Dedifferentiated amniotic fluid mesenchymal stem cell (primary cell): ENCODE measurements around the gene JAG2.

Source experiments
- DNase-seq: peaks from one replicate; pipeline ENCODE4 v3.0.0-alpha.2; 2016; ENCODE audit errors: extremely low spot score

JAG2 gene

DNA sequence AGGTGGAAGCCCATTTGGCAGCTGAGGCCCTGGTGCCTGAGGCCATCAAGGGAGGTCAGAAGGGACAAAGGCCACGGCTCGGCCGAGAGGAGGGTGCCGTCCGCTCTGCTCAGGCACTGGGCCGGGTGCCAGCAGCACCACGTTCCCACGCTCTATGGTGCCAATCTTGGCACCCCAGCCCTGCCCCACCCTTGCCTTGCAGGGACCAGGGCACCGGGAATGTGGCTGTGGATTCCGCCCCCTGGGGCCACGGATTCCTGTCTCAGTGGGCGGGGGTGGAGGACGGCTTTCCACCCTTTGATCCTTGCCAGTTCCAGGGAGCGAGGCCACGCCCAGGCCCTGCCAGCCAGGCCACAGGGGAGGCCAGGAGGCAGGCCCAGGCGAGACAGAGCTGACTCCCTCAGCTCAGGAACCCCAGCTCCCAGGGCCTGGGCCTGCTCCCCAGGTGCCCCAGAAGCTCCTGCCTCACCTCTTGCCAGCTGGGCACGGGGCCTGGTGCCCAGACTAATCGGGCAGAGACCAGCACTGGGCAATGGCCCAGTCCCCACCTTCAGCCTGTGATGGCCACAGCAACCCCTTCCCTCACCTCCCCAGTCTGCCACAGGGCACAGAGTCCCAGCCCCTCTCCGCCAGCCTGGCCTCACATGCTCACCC, 76.9 kb downstream of the JAG2 start:
- DNase-seq, result no peak

DNA sequence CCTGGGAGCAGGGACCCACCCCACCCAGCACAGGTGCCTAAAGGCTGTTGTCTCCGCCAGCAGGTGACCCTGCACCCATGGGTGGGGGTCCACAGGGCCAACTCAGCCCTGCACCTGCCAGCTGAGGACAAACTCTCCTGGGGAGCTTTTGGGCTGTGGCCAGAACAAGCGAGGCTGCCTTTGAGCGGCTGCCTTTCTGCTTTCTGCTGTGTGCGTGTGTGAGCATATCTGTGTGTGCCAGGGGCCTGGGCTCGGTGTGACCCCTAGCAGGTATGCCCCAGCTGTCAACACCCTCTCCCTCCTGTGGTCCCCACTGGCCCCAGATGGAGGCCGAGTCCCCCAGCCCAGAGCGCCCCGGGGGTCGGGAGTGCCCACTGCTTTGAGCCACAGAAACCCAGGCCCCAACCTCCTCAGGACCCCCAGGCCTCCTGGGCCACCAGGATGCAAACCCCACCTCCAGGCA, 77.5 kb downstream of the JAG2 start:
- no peak for DNase-seq
